Activated CD8-positive, alpha-beta memory T cell treated with anti-CD3 and anti-CD28 coated beads, Interleukin-2, amount 10 ng/mL, durations not matched to agents 7 days and 5 days (primary cell): Measurements from ENCODE around the gene HDAC10. TPM values are rescaled to one million over a fixed set of nuclear protein-coding genes. Genes with fewer than 3 reads are reported as not detected.

ENCODE experiments used
- ATAC-seq: fragments of 150-1000 bp; cut with Tn5 transposase; one replicate; pipeline ENCODE4 v1.10.0; 2021; ENCODE audit warnings: moderate library complexity
- CTCF ChIA-PET: fragments of 350-600 bp; sonication (Branson Sonifier 250); formaldehyde crosslinking; loops from one replicate; lab custom pipeline; 2021; ENCODE audit warnings: antibody characterized with exemption; lab: Charles Lee
- DNase-seq: peaks from one replicate; pipeline ENCODE4 v3.0.0-alpha.2; 2020
- H3K27ac Mint-ChIP-seq: one replicate; pipeline ENCODE4 v1.8.0; 2021; ENCODE audit warnings: mild to moderate bottlenecking, mixed read lengths
- H3K27me3 Mint-ChIP-seq: one replicate; pipeline ENCODE4 v1.8.0; 2021; ENCODE audit warnings: mixed read lengths
- H3K36me3 Mint-ChIP-seq: one replicate; pipeline ENCODE4 v1.8.0; 2021; ENCODE audit warnings: mild to moderate bottlenecking, mixed read lengths
- H3K4me1 Mint-ChIP-seq: one replicate; pipeline ENCODE4 v1.8.0; 2021; ENCODE audit warnings: mixed read lengths
- H3K4me3 Mint-ChIP-seq: one replicate; pipeline ENCODE4 v1.8.0; 2021; ENCODE audit warnings: mild to moderate bottlenecking, moderate library complexity, mixed read lengths
- H3K9me3 Mint-ChIP-seq: one replicate; pipeline ENCODE4 v1.8.0; 2022; ENCODE audit warnings: low read depth, mixed read lengths
- total RNA-seq, 2 experiments: library from RNA; stranded (reverse); gene quantifications; one replicate each; pipeline ENCODE4 v1.2.3, GENCODE V29; 2021

Gene HDAC10
- total RNA-seq, 2 experiments from 2014 or later = 75.2 to 96.3 TPM

- Mint-ChIP-seq H3K27ac (no peak overlapping the region), H3K27me3 (no peaks in the 10 kb centered on the region), H3K4me3 (no peak overlapping the region), H3K9me3 (no peaks in the 10 kb centered on the region), H3K4me1 (peaks cover 17% of the 10 kb centered on the region), H3K36me3 (peaks cover 7% of the 10 kb centered on the region)
- ATAC-seq = no peak
- CTCF ChIA-PET = no interaction called here
- no peak for DNase-seq
These were observed 53.0 kb downstream of the HDAC10 start for GRCh38 chr22:50197856-50198623.

GRCh38 chr22:50197000-50197800 is 53.9 kb downstream of the HDAC10 start:
- Mint-ChIP-seq H3K4me3 (no peak overlapping the region), H3K27ac (no peak overlapping the region), H3K27me3 (no peaks in the 10 kb centered on the region), H3K36me3 (peaks cover 11% of the 10 kb centered on the region), H3K4me1 (peaks cover 20% of the 10 kb centered on the region), H3K9me3 (no peaks in the 10 kb centered on the region)
- no peak for DNase-seq
- no peak for ATAC-seq
- CTCF ChIA-PET = no interaction called here

- no peak overlapping the region for H3K27ac Mint-ChIP-seq
- no peak overlapping the region for H3K4me3 Mint-ChIP-seq
- DNase-seq (no peak), ATAC-seq (no peak)
- peaks cover 19% of the 10 kb centered on the region for H3K36me3 Mint-ChIP-seq
- no peaks in the 10 kb centered on the region for H3K27me3 Mint-ChIP-seq
- H3K9me3 Mint-ChIP-seq = no peaks in the 10 kb centered on the region
- peaks cover 25% of the 10 kb centered on the region for H3K4me1 Mint-ChIP-seq
- CTCF ChIA-PET = interaction anchor here (1.2 kb wide), 1 partner anchor 48 kb away, joined by 3 read pairs; the partner anchor contains the start of gene TUBGCP6
These were observed 54.8 kb downstream of the HDAC10 start for GRCh38 chr22:50196256-50196655.

Other genes with a start within 250 kb of the HDAC10 start
- under 1 TPM in 1 of 2 experiments, not detected in 1; 0.05 TPM for gene IL17REL, start 238.5 kb downstream of the HDAC10 start, total RNA-seq
- gene TTLL8, start 193.0 kb downstream of the HDAC10 start, total RNA-seq = not detected
- gene MLC1, start 165.8 kb downstream of the HDAC10 start, total RNA-seq = 1 to 10 TPM; 1.9 to 2.9 TPM
- under 1 TPM in 1 of 2 experiments, not detected in 1; 0.23 TPM for gene MOV10L1, start 161.3 kb downstream of the HDAC10 start, total RNA-seq
- gene PANX2, start 80.5 kb downstream of the HDAC10 start, total RNA-seq = 1 to 10 TPM; 1.3 to 1.8 TPM
- gene TRABD, start 65.4 kb downstream of the HDAC10 start, total RNA-seq = 100 to 1,000 TPM; 141 to 177 TPM
- 10 to 100 TPM; 30.0 to 35.6 TPM for gene SELENOO, start 50.3 kb downstream of the HDAC10 start, total RNA-seq
- 10 to 100 TPM; 60.9 to 72.0 TPM for gene TUBGCP6, start 6.2 kb downstream of the HDAC10 start, total RNA-seq
- gene MAPK12, start 10.4 kb upstream of the HDAC10 start, total RNA-seq = 10 to 100 TPM; 13.9 to 15.8 TPM
- 10 to 100 TPM; 16.5 to 18.5 TPM for gene MAPK11, start 19.1 kb upstream of the HDAC10 start, total RNA-seq
- gene PLXNB2, start 56.4 kb upstream of the HDAC10 start, total RNA-seq = 10 to 100 TPM; 23.4 to 26.6 TPM
- gene DENND6B, start 75.7 kb upstream of the HDAC10 start, total RNA-seq = 1 to 10 TPM; 5.7 to 8.8 TPM
- gene PPP6R2, start 92.1 kb upstream of the HDAC10 start, total RNA-seq = 10 to 100 TPM; 78.7 to 98.0 TPM
- gene SBF1, start 223.8 kb upstream of the HDAC10 start, total RNA-seq = 100 to 1,000 TPM; 192 to 207 TPM
- 1 to 10 TPM; 4.7 to 5.3 TPM for gene ADM2, start 230.3 kb upstream of the HDAC10 start, total RNA-seq
- under 1 TPM; 0.23 to 0.61 TPM for gene MIOX, start 235.6 kb upstream of the HDAC10 start, total RNA-seq